OCI-LY7 (cell line): Measurements from ENCODE around the gene MARK4.

Source experiments
- EZH2phosphoT487 ChIP-seq: fragments of 200-600 bp; sonication (generic); IDR thresholded peaks from 2 replicates; pipeline ENCODE4 v1.6.1; 2018; ENCODE audit warnings: low read depth, borderline replicate concordance, mild to moderate bottlenecking, mixed run types, antibody characterized with exemption, low read length, moderate library complexity, mixed read lengths
- TF ChIP-seq, protein P1 (sequence below): fragments of 200-600 bp; sonication (generic); conservative IDR thresholded peaks from 2 replicates; pipeline ENCODE4 v1.5.1; 2014; ENCODE audit warnings: mild to moderate bottlenecking, antibody characterized with exemption, low read length, moderate library complexity, mixed read lengths

DNA sequence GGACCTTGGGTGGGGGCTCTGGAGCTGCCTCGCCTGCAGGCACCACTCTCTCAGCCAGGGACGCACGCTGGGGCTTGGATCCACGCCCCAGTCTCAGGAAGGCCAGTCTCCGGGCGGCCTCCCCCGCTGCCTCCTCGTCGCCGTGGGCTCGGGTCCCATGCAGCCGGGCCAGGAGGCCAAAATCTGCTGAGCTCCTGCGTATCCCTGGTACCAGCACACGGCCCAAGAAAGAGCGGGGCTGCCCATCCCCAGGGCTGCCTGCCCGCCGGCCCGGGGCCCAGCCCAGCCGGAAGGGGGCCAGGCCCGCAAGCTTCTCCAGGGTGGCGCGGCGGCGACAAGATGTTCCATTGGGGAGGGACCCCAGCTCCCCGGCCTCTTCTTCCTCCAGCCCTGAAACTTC lies 12.5 kb upstream of the MARK4 start:
- TF ChIP-seq, protein P1, sequence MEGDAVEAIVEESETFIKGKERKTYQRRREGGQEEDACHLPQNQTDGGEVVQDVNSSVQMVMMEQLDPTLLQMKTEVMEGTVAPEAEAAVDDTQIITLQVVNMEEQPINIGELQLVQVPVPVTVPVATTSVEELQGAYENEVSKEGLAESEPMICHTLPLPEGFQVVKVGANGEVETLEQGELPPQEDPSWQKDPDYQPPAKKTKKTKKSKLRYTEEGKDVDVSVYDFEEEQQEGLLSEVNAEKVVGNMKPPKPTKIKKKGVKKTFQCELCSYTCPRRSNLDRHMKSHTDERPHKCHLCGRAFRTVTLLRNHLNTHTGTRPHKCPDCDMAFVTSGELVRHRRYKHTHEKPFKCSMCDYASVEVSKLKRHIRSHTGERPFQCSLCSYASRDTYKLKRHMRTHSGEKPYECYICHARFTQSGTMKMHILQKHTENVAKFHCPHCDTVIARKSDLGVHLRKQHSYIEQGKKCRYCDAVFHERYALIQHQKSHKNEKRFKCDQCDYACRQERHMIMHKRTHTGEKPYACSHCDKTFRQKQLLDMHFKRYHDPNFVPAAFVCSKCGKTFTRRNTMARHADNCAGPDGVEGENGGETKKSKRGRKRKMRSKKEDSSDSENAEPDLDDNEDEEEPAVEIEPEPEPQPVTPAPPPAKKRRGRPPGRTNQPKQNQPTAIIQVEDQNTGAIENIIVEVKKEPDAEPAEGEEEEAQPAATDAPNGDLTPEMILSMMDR = no peak
- TF ChIP-seq EZH2phosphoT487 = no peak
